SU-DHL-6 (cell line): ENCODE results near the gene FKTN.

ENCODE experiments used
- H2AFZ ChIP-seq: fragments of 200-600 bp; sonication (generic); 2 replicates; pipeline ENCODE4 v1.6.1; 2014; ENCODE audit warnings: low read depth, mild to moderate bottlenecking, moderate library complexity, mixed read lengths, antibody characterized with exemption, low read length; ENCODE audit not compliant: severe bottlenecking
- H3F3A ChIP-seq: fragments of 200-600 bp; shearing (Covaris generic); 2 replicates; pipeline ENCODE4 v1.6.0; 2016; ENCODE audit warnings: antibody characterized with exemption, mild to moderate bottlenecking; ENCODE audit not compliant: insufficient read depth
- H3K27ac ChIP-seq: fragments of 200-600 bp; sonication (generic); 2 replicates; pipeline ENCODE4 v1.5.1; 2016; ENCODE audit warnings: low read depth, mild to moderate bottlenecking, low read length, moderate library complexity, mixed read lengths
- H3K27me3 ChIP-seq: fragments of 200-600 bp; sonication (generic), shearing (Covaris generic); 2 replicates; pipeline ENCODE4 v1.6.0; 2014; ENCODE audit warnings: mild to moderate bottlenecking, low read length
- H3K36me3 ChIP-seq: fragments of 200-600 bp; sonication (generic); 2 replicates; pipeline ENCODE4 v1.6.1; 2014; ENCODE audit warnings: mild to moderate bottlenecking, low read length, mixed read lengths
- H3K4me2 ChIP-seq: fragments of 300-600, 200-600 bp; shearing (Covaris generic), sonication (generic); 2 replicates; pipeline ENCODE4 v1.6.0; 2014; ENCODE audit warnings: low read length, low read depth, mild to moderate bottlenecking; ENCODE audit not compliant: poor library complexity, severe bottlenecking
- H3K4me3 ChIP-seq: fragments of 200-600 bp; sonication (generic); 2 replicates; pipeline ENCODE4 v1.5.1; 2014; ENCODE audit warnings: antibody characterized with exemption, low read length, mild to moderate bottlenecking, mixed read lengths; ENCODE audit not compliant: insufficient read depth, poor library complexity, severe bottlenecking
- H3K79me2 ChIP-seq: fragments of 200-600 bp; sonication (generic); 2 replicates; pipeline ENCODE4 v1.6.1; 2014; ENCODE audit warnings: mild to moderate bottlenecking, low read length, moderate library complexity; ENCODE audit not compliant: insufficient read depth
- H3K9ac ChIP-seq: fragments of 200-600 bp; sonication (generic); 2 replicates; pipeline ENCODE4 v1.7.0; 2014; ENCODE audit warnings: mild to moderate bottlenecking, low read length
- H3K9me2 ChIP-seq: fragments of 200-600 bp; sonication (generic); replicated peaks from 2 replicates; pipeline ENCODE4 v1.6.1; 2014; ENCODE audit warnings: low read length; ENCODE audit not compliant: insufficient read depth
- H3K9me3 ChIP-seq: fragments of 200-600 bp; sonication (generic); 2 replicates; pipeline ENCODE4 v1.6.1; 2014; ENCODE audit warnings: low read length, mixed read lengths; ENCODE audit not compliant: insufficient read depth
- H4K20me1 ChIP-seq: fragments of 200-600 bp; sonication (generic); 2 replicates; pipeline ENCODE4 v1.6.1; 2014; ENCODE audit warnings: low read depth, mild to moderate bottlenecking, antibody characterized with exemption, low read length, moderate library complexity, mixed read lengths
- CTCF ChIP-seq: fragments of 200-600 bp; sonication (generic); IDR thresholded peaks from one replicate; pipeline ENCODE4 v1.5.1; 2017; ENCODE audit warnings: antibody characterized with exemption, mild to moderate bottlenecking, low read length, moderate library complexity; ENCODE audit not compliant: insufficient read depth, poor library complexity, severe bottlenecking
- EZH2phosphoT487 ChIP-seq: fragments of 200-600 bp; sonication (generic), shearing (Covaris generic); conservative IDR thresholded peaks from 2 replicates; pipeline ENCODE4 v1.6.1; 2018; ENCODE audit warnings: mild to moderate bottlenecking, antibody characterized with exemption, low read length, moderate library complexity, mixed read lengths

FKTN gene

GRCh38 chr9:105593145-105593544 is 35.2 kb downstream of the FKTN start:
- no peak overlapping the region for H2AFZ ChIP-seq
- no peaks in the 10 kb centered on the region for H4K20me1 ChIP-seq
- H3K9me3 ChIP-seq, result peaks cover 8% of the 10 kb centered on the region; the same call in 1 of the 2 replicates
- H3K4me2 ChIP-seq, result no peak overlapping the region
- no peaks in the 10 kb centered on the region for H3F3A ChIP-seq
- no peak for TF ChIP-seq EZH2phosphoT487
- no peak for TF ChIP-seq CTCF
- H3K9ac ChIP-seq, result no peak overlapping the region
- H3K27me3 ChIP-seq, result no peaks in the 10 kb centered on the region
- H3K9me2 ChIP-seq, result no peaks in the 10 kb centered on the region
- H3K4me3 ChIP-seq, result no peak overlapping the region
- H3K27ac ChIP-seq, result no peak overlapping the region
- H3K36me3 ChIP-seq, result no peaks in the 10 kb centered on the region; the same call in 1 of the 2 replicates
- H3K79me2 ChIP-seq, result no peaks in the 10 kb centered on the region

DNA sequence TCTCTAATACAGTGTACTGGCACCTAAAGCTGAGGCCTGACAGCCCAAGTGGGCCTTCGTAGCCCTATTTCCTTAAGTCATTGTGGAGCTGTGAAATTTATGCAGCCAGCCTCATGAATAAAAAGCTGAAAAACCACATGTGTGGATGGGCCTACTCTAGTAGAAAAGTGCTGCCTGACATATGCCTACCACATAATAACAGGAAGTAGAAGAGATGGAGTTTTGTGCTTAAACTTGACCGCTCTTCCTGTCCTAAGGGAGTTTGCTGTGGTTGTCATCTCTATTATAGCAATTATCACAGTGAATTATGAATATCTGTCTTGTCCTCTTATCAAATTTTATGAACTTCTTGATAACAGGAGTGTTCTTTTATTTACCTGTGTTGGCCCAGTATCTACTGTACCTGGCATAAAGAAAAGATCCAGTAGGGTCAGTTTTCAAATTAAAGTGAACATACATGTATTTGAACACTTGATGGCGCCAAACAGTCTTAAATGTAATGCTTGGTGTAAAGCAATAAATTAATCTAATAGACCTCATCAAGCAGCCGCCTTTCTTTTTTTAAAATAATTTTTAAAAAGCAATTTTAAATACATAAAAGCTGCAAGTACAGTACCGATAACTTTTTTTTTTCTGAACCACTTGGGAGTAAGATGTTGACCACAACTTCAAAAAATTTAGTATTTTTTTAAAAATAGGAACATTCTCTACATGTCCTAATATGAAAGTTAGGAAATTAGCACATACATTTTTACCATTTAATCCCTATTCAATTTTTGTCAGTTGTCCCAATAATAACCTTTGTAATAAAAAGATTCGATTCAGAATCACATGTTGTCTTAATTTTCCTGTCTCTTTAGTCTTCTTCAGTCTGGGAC is 51.0 kb downstream of the FKTN start:
- H3K9me2 ChIP-seq, result no peaks in the 10 kb centered on the region
- H3K79me2 ChIP-seq, result no peaks in the 10 kb centered on the region
- H3K36me3 ChIP-seq, result no peaks in the 10 kb centered on the region
- no peak overlapping the region for H3K27ac ChIP-seq
- no peaks in the 10 kb centered on the region for H3K27me3 ChIP-seq
- no peaks in the 10 kb centered on the region for H3K9me3 ChIP-seq
- H2AFZ ChIP-seq, result no peak overlapping the region
- peaks cover 5% of the 10 kb centered on the region; the same call in 1 of the 2 replicates for H3F3A ChIP-seq
- no peak overlapping the region for H3K4me3 ChIP-seq
- no peak overlapping the region for H3K4me2 ChIP-seq
- no peaks in the 10 kb centered on the region for H4K20me1 ChIP-seq
- H3K9ac ChIP-seq, result no peak overlapping the region
- peak; percentile 45 for TF ChIP-seq CTCF
- TF ChIP-seq EZH2phosphoT487, result no peak

DNA sequence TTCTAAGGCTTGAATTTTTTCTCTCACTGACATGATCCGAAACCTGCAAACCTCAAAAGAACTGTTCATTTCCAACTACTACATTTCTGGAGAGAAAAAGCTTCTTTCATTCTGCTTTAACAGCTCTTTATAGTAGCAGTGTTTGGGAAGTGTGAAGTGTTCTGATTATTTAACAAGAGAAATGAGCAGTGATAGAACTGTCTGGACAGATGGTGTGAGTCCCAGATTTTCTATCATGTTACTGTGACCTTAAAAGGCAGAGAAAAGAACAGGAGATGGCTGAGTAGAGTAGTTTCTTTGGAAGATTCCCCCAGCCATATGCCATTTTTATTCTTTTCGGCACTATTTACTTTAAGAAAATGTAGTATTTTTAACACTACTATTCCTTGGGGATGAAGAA is 63.1 kb downstream of the FKTN start:
- no peaks in the 10 kb centered on the region for H3K79me2 ChIP-seq
- H2AFZ ChIP-seq, result no peak overlapping the region
- H3K4me3 ChIP-seq, result no peak overlapping the region
- H3K4me2 ChIP-seq, result no peak overlapping the region
- TF ChIP-seq EZH2phosphoT487 (no peak), CTCF (no peak)
- 0 out of 2 replicates have a peak, but pooled peaks cover 6% of the 10 kb centered on the region for H3F3A ChIP-seq
- H3K36me3 ChIP-seq, result no peaks in the 10 kb centered on the region
- no peaks in the 10 kb centered on the region for H3K27me3 ChIP-seq
- no peak overlapping the region for H3K27ac ChIP-seq
- H3K9me2 ChIP-seq, result no peaks in the 10 kb centered on the region
- H3K9ac ChIP-seq, result no peak overlapping the region
- H3K9me3 ChIP-seq, result no peaks in the 10 kb centered on the region
- no peaks in the 10 kb centered on the region for H4K20me1 ChIP-seq
